SH-SY5Y (cell line): ENCODE results near the gene KANSL1.

Experiments
- GATA2 ChIP-seq: IDR thresholded peaks from 2 replicates; pipeline ENCODE4 v1.6.1; 2011; ENCODE audit warnings: mild to moderate bottlenecking, low read depth, low read length
- GATA3 ChIP-seq: IDR thresholded peaks from 2 replicates; pipeline ENCODE4 v1.6.1; 2011; ENCODE audit warnings: low read depth, mild to moderate bottlenecking, low read length, moderate library complexity

The KANSL1 gene

GRCh38 chr17:46158323-46159296, 34.6 kb downstream of the KANSL1 start:
- TF ChIP-seq GATA3 (no peak), GATA2 (no peak)

DNA sequence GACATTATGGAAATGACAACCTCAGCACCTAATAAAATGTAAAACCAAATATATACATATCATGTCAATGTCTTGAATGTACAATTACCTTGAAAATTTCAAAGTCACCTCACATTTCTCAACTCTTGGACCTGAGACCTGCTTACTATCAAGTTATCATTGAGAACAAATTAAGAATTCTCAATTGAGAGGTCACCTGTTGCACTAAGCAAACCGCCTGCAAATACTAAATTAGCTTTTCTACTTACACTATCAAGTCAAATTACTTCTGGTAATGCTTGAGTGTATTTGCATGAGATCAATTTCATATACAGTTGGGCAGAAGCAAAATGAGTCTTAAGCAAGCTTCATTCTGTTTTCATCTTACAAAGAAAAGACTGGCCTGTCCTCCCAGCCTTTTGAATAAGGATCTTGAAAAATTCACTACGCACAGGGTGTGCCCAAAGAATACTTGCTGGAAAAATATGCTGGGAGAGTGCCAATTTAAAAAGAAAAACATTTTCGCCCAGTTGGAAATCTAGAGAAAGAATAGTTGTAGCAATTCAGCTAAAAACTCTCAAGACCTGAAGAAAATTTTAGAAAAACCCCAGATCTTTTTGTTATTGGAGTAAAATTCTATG, 35.7 kb downstream of the KANSL1 start:
- no peak for TF ChIP-seq GATA2
- TF ChIP-seq GATA3: no peak

GRCh38 chr17:46154151-46154816, 38.9 kb downstream of the KANSL1 start:
- TF ChIP-seq GATA2 (no peak), GATA3 (no peak)

- TF ChIP-seq GATA2 (no peak), GATA3 (no peak)
These were observed 40.8 kb downstream of the KANSL1 start for GRCh38 chr17:46152423-46152822.

DNA sequence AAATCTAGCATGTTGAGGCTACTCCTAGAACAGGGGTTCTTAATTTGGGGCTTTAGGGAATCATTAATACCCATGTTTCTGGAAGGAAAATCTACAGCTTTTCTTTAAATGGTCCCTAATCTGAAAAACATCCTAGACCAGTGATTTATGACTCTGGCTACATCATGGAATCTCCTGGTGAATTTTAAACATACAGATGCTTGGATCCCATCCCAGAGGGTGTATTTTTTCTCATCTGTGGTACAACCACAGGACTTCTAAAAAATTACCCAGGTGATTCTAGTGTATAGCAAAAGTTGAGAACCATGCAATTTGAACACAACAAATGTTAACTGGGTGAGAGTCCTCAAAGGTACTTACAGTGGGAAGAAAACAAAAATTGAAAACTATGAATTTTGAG, 41.5 kb downstream of the KANSL1 start:
- no peak for TF ChIP-seq GATA3
- TF ChIP-seq GATA2: no peak

- TF ChIP-seq GATA3 (peak; percentile 32; the same call in 1 of the 2 replicates), GATA2 (peak; percentile 22; the same call in 1 of the 2 replicates)
These were observed 42.8 kb downstream of the KANSL1 start for GRCh38 chr17:46150216-46150963.

DNA sequence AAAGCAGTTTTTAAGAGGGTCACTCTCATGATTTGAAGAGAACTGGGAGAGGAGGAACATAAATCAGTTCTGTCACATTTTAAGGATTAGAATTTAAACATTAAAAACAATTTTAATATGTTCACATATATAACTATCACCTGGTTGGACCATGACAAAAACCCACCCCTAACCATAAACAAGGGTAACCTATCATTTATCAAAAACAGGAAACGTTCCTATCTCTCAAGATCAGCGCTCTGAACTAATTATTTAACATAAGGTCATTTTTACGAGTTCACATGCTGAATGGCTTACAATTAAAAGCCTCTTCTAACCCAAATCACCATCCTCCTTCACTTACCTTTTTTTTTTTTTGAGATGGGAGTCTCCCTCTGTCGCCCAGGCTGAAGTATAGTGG, 45.0 kb downstream of the KANSL1 start:
- TF ChIP-seq GATA3 (no peak), GATA2 (no peak)

DNA sequence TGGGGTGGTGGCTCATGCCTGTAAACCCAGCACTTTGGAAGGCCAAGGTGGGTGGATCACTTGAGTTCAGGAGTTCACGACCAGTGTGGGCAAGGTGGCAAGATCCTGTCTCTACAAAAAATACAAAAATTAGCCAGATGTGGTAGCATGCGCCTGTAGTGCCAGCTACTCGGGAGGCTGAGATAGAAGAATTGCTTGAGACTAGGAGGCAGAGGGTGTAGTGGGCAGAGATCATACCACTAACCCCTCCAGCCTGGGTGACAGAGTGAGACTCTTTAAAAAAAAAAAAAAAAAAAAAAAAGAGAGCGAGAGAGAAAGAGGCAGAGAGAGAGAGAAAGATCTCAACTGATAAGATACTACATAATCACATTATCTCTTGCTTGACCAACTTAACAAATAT, 45.9 kb downstream of the KANSL1 start:
- TF ChIP-seq GATA3 (no peak), GATA2 (no peak)

DNA sequence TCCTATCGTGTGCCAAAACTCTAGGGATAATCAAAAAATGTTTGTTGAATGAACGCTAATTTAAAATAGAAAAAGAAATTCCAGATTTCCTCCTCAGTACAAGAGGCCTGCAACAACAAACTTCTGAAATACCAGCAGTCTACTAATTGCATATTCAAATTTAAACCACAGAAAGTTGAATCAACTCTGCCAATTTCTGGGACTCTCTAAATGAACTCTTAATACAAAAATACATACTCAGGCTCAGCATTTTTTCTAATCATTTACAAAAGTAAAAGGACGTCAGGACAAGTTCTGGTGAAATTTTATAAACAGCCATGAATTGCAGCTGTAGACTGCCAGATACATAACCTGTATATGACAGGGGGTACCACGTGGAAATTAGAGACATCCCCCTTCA, 49.0 kb downstream of the KANSL1 start:
- TF ChIP-seq GATA3: no peak
- TF ChIP-seq GATA2: no peak

DNA sequence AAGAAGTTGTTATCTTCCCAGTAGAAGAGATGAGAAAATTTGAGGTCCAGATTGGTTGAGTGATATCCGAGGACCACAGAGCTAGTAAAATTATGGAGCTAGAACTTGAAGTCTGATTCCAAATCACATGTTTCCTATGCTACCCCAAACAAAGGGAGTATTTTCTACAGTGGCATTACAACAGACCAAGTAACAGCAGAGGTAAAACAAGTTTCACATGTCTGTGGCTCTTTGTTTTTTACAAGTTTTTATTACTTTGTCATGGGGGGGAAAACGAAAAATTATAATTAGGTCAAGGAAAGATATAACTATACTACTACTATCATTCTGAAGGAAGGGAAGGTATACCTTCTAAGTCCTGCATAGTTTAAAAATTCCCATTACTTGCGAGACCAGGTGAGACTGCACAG, 49.4 kb downstream of the KANSL1 start:
- TF ChIP-seq GATA2 (no peak), GATA3 (no peak)

DNA sequence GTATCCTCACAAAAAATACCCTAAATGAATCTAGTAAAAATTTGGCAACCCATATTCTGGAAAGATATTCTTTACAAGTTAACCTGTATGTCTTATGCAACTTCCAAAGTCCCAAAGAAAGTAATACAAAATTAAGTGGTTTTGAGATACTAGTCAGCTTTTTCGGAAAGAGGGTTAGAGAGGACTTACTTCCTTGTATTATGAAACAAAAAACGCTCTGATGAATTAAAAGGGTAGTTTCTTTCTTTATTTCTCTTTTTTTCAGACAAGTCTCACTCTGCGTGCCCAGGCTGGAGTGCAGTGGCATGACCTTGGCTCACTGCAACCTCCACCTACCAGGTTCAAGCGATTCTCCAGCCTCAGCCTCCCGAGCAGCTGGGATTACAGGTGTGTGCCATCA, 51.6 kb downstream of the KANSL1 start:
- TF ChIP-seq GATA2 (no peak), GATA3 (no peak)

- TF ChIP-seq GATA3 (no peak), GATA2 (no peak)
These were observed 52.5 kb downstream of the KANSL1 start for GRCh38 chr17:46140645-46141197.

GRCh38 chr17:46139432-46140210, 53.6 kb downstream of the KANSL1 start:
- no peak for TF ChIP-seq GATA2
- TF ChIP-seq GATA3: no peak

DNA sequence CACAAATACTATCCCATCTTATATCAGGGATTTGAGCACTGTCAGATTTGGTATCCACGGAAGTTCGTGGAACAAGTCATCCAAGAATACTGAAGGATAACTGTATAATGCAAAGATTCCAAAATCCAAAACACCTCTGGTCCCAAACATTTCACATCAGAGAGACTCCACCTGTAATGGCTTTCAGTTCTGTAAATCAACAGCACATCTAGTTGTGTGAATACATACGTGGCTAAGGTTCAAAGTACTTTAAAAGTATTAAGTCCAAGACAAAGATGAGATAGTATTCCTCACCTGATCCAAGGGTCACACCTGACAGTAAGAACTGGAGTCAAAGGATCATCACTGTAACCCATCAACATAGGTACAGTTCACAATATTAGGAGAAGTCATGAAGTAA, 54.8 kb downstream of the KANSL1 start:
- TF ChIP-seq GATA3 (no peak), GATA2 (no peak)
